Chondrocyte (in vitro differentiated cells): ENCODE results near the gene OR8B2. TPM values are rescaled to one million over a fixed set of nuclear protein-coding genes. Genes with fewer than 3 reads are reported as not detected.
"Not testable (repeated sequence)": the region's sequence is repeated elsewhere in the genome, so short reads cannot be mapped to it uniquely, and the experiment has no call there.

ENCODE experiments used
- DNase-seq: peaks from one replicate; pipeline ENCODE4 v3.0.0; 2021; ENCODE audit warnings: mixed read lengths, low spot score
- H3K27ac Mint-ChIP-seq: one replicate; pipeline ENCODE4 v1.8.0; 2021; ENCODE audit warnings: mild to moderate bottlenecking, moderate library complexity, mixed read lengths; ENCODE audit not compliant: unreplicated experiment
- H3K27me3 Mint-ChIP-seq: 2 replicates; pipeline ENCODE4 v1.8.0; 2021; ENCODE audit warnings: low read depth, mixed read lengths
- H3K36me3 Mint-ChIP-seq: 2 replicates; pipeline ENCODE4 v1.8.0; 2021; ENCODE audit warnings: low read depth, mixed read lengths
- H3K4me1 Mint-ChIP-seq: 2 replicates; pipeline ENCODE4 v1.8.0; 2021; ENCODE audit warnings: low read depth, mild to moderate bottlenecking, mixed read lengths
- H3K4me3 Mint-ChIP-seq: one replicate; pipeline ENCODE4 v1.8.0; 2021; ENCODE audit warnings: mild to moderate bottlenecking, moderate library complexity, mixed read lengths; ENCODE audit not compliant: unreplicated experiment
- H3K9me3 Mint-ChIP-seq: 2 replicates; pipeline ENCODE4 v1.8.0; 2021; ENCODE audit warnings: low read depth, mixed read lengths
- CTCF ChIP-seq: fragments of 200-600 bp; sonication (generic); IDR thresholded peaks from 2 replicates; pipeline ENCODE4 v1.5.0; 2021; ENCODE audit warnings: antibody characterized with exemption, mild to moderate bottlenecking, moderate library complexity
- total RNA-seq: library from RNA; stranded (reverse); gene quantifications from 3 replicates; pipeline ENCODE4 v1.2.1, GENCODE V29; 2021

Gene OR8B2
- total RNA-seq, 1 donor from 2014 or later: not detected

GRCh38 chr11:124394408-124394807, 10.1 kb upstream of the OR8B2 start:
- no peak for TF ChIP-seq CTCF
- Mint-ChIP-seq H3K36me3 (no peaks in the 10 kb centered on the region), H3K9me3 (no peaks in the 10 kb centered on the region), H3K27ac (no peak overlapping the region), H3K4me1 (no peaks in the 10 kb centered on the region), H3K27me3 (no peaks in the 10 kb centered on the region), H3K4me3 (no peak overlapping the region)
- DNase-seq: no peak

GRCh38 chr11:124382857-124383256, 1.4 kb downstream of the OR8B2 start:
- not testable (repeated sequence) for H3K36me3 Mint-ChIP-seq, H3K4me1 Mint-ChIP-seq, H3K4me3 Mint-ChIP-seq, DNase-seq, H3K27ac Mint-ChIP-seq, H3K27me3 Mint-ChIP-seq, H3K9me3 Mint-ChIP-seq

GRCh38 chr11:124380585-124380984, 3.7 kb downstream of the OR8B2 start:
- no peak for TF ChIP-seq CTCF
- H3K4me3 Mint-ChIP-seq: no peak overlapping the region
- H3K27me3 Mint-ChIP-seq: peaks cover 8% of the 10 kb centered on the region
- DNase-seq: no peak
- no peak overlapping the region for H3K27ac Mint-ChIP-seq
- no peaks in the 10 kb centered on the region for H3K9me3 Mint-ChIP-seq
- H3K4me1 Mint-ChIP-seq: no peaks in the 10 kb centered on the region
- H3K36me3 Mint-ChIP-seq: no peaks in the 10 kb centered on the region

- no peak for TF ChIP-seq CTCF
- DNase-seq: no peak
- peaks cover 13% of the 10 kb centered on the region for H3K27me3 Mint-ChIP-seq
- H3K27ac Mint-ChIP-seq: no peak overlapping the region
- H3K9me3 Mint-ChIP-seq: no peaks in the 10 kb centered on the region
- no peak overlapping the region for H3K4me3 Mint-ChIP-seq
- H3K36me3 Mint-ChIP-seq: no peaks in the 10 kb centered on the region
- no peaks in the 10 kb centered on the region for H3K4me1 Mint-ChIP-seq
These were observed 8.0 kb downstream of the OR8B2 start for GRCh38 chr11:124376280-124376679.

GRCh38 chr11:124359566-124359965, 24.7 kb downstream of the OR8B2 start:
- TF ChIP-seq CTCF: no peak
- H3K36me3 Mint-ChIP-seq: no peaks in the 10 kb centered on the region
- DNase-seq: no peak

GRCh38 chr11:124346311-124346955, 37.9 kb downstream of the OR8B2 start:
- Mint-ChIP-seq H3K9me3 (peaks cover 31% of the 10 kb centered on the region), H3K36me3 (no peaks in the 10 kb centered on the region), H3K4me1 (no peaks in the 10 kb centered on the region), H3K4me3 (no peak overlapping the region), H3K27me3 (peaks cover 3% of the 10 kb centered on the region), H3K27ac (no peak overlapping the region)
- DNase-seq: no peak
- TF ChIP-seq CTCF: no peak

More at GRCh38 chr11:124359566-124359965, 24.7 kb downstream of the OR8B2 start:
- H3K27ac Mint-ChIP-seq: no peak overlapping the region
- no peak overlapping the region for H3K4me3 Mint-ChIP-seq
- H3K4me1 Mint-ChIP-seq: no peaks in the 10 kb centered on the region
- H3K9me3 Mint-ChIP-seq: no peaks in the 10 kb centered on the region
- H3K27me3 Mint-ChIP-seq: peaks cover 34% of the 10 kb centered on the region
